Prostate gland (tissue), 2 donors: ENCODE measurements around the gene C3orf20.

ENCODE experiments used
- CTCF ChIP-seq, 4 experiments: fragments of 200-600 bp in 2 of 4; fragments of 450-650 bp in 2 of 4; sonication (generic) in 2 of 4; IDR thresholded peaks; 1 replicate in 3 of 4; 2 replicates in 1 of 4; pipeline ENCODE4 v1.5.1; 2016 to 2019; ENCODE audit warnings: antibody characterized with exemption in 4 of 4, mild to moderate bottlenecking in 2 of 4, moderate library complexity in 2 of 4
- POLR2AphosphoS5 ChIP-seq: sonication (generic); formaldehyde crosslinking; IDR thresholded peaks from one replicate; pipeline ENCODE4 v1.6.1; 2017; ENCODE audit warnings: antibody characterized with exemption

- TF ChIP-seq CTCF (IDR thresholded peaks at IDR 0.05) (no peak), POLR2AphosphoS5 (no peak)
Measured at GRCh38 chr3:14811684-14812083, 136.7 kb downstream of the C3orf20 start.
